NCI-H526 treated with DMSO at 0.1 percent for 48 hours (cell line): ENCODE data around the gene TIMM17B.
A peak's percentile ranks its signal among the peaks of the same experiment; 100 is the strongest.

Experiments
- DNase-seq: peaks from one replicate; lab custom pipeline; 2025; lab: John Stamatoyannopoulos, UW

The TIMM17B gene

DNA sequence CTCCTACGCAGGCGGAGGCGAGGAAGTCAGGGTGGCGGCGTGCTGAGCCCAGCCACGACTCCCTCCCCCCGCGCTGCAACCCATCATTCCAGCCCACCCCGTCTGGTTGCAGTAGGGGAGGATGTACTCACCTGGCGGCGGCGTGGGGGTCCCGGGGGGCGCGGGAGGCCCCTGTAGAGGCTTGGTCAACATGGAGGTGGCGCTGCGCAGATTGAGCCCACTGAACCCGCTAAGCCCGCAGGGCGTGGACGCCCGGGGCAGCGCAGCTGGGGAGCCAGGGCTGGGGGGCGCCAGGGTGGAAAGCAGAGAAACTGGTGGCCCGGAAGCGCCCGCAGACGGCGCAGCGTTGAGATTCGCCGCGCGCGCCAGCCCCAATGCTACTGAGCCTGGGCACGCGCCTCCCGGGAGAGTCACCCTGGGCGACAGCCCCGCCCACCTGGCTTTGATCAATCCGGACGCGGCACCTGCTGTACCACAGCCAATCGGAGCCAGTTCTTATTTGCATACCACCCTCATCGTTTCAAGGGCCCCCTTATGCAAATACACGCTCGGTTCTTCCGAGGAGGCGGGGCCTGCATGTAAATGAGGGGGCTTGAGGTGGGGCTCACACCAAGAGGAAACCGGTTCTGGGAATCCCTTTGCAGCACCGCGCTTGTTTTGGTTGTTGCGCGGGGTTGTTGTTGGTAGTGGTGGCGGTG, 21.2 kb upstream of the TIMM17B start, which contains the start of gene PIM2:
Gene PIM2, minus strand, starts transcription at position 382 of the 698 bp plus-strand sequence. Its CDS starts 190 bp downstream, at position 192.
- DNase-seq: peak; percentile 90

DNA sequence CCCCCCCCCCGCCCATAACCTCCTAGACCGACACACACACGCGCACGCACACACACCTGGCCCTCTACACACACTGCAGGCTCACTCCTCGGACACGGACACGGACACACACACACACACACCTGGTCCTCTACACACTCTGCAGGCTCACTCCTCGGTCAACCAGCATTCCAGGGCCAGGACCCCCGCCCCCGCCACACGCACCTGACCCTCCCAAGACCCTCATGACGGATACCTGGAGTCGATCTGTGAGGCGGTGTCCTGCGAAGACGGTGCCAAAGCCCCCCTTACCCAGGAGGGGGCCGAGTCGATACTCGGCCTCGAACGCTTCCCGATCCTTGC, 20.7 kb upstream of the TIMM17B start:
- DNase-seq: no peak

DNA sequence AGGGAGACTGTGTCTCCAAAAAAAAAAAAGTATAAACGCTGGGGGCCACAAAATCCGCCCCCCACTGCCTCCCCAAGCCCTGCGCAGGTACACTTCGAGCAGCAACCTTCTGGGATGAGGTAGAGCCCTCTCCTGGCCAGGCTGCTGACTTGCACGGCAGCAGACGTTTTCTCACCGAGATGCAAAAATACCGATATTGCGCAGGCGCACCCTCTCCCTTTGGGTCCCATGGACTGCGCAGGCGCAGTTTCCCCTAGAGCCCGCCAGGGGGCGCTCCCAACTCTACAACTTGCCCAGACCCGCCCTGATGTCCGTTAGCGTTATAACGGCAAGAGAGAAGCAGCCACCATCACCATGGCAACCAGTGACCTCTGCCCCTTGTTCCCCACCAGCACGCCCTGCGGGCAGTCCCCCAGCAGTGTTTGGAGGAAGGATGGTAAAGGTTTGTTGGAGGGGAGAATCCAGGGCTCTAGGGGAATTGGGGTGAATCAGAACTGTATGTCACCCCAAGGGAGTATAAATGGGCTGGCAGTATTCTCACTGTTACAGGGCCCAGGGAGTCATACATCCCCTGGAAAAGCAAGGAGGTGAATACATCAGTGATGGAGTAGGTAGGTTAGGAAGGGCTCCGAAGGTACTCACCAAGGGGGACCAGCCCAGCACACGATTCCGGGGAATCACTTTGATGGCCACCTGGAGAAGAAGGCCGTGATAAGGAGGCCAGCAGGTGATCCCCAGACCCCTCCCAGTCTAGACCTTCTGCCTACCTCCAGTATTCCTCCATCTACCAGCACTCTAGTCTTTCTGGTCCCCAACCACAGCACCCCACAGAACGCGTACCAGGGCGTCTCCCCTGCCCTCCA, 19.8 kb upstream of the TIMM17B start:
- DNase-seq: peak; percentile 82

DNA sequence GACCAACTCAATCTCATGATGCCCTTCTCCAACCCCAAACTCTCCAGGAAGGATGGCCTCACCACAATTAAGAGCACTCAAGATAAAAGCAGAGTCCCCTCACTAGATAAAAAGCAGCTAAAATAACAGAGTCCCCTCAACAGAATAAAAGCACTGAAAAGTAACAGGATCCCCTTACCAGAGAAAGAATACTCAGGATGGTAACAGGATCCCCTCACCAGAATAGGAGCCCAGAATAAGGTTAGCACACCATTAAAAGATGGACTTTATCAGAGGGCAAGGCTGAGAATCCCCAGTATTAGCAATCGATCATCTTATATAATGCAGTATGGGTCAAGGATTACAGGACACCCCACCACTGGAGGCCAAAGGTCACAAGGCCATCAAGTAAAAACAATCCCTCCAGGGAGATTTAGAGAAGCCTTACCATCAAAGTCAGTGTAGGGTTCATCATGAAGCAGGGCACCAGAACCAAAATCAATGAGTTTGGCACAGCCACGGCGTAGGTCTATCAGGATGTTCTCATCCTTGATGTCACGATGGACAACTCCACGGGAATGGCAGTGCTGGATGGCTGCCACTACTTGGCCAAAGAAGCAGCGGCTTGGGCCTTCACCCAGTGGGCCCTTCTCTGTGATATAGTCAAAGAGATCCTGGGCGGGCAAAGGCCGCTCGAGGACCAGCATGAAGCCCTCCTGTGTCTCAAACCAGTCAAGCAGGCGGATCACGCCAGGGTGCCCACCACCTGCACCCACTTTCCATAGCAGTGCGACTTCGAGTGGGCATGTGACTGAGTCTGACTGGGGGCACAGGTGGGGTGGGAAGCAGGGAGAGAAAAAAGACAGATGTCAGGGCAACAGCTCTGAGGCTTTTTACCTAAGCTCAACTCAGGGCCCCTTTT, 17.3 kb upstream of the TIMM17B start:
- DNase-seq: no peak

DNA sequence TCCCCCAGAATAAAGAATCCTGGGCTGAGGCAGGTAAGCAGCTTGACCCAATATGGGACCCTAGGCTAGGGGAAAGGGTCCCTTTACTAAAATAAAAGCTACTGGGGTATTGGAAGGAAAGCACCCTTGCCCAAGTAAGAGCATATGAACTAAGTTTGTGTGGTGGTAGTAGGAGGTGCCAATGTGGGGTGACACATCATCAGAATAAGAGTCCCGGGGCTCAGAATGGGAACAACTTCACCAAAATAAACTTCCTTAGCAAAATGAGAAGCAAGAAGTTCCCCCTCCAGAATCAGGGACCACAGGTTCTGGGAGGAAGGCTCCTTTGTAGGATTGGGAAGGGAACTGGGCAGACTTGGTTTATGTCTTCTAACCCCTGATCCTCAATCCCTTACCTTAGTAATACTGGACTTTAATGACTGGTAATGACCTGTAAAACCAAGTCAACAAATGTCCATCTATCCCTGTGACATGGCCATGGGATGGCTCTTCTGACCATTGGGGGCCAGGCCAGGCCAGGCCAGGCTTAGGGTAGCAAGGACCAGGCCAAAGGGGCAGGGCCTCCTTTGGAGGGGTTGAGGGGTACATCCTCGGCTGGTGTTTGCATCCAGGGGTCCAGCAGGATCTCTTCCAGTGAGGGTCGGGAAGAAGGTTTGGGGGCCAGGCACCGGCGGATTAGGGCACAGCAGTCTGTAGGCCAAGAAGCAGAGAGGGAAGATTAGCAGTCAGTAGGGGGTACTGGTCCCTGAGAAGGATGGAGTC, 16.2 kb upstream of the TIMM17B start:
- no peak for DNase-seq

DNA sequence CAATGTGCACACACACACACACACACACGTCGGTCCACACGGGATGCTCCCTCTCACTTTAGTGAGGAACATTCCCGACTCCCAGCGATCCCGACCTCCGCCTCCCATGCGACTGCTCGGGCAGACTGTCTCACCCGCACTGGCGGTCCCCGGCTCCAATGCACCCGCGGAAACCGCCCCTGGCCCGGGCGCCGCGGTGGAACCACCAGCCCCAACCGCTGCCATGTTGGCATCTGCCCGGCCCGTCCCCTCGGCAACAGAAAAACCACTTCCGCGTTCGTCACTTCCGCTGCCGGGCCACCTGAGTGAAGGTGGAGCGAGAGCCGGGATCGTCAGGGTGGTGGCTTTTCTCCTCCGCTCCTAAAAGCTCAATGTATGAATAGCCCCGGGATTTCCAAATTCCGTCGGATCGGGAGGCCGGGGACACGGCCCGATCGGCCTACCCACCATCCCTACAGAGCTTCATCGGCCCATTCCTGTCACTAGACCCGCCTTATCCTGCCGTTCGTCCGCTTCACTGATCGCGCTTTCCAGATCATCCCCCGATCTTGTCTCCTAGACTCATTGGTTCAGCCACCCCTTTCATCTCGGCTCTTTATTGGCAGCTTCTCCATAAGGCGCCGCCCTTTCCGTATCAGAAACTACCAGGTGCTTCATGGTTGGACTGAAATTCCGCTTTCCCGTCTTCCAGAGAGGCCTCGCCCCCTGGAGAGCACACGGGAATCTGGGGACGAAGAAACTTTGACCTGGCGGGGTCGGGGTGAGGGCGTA, 14.0 kb upstream of the TIMM17B start, which contains the start of gene SLC35A2:
Gene SLC35A2, minus strand, starts transcription at position 235 of the 771 bp plus-strand sequence. Its CDS starts 10 bp downstream, at position 225.
- DNase-seq: peak; percentile 85

DNA sequence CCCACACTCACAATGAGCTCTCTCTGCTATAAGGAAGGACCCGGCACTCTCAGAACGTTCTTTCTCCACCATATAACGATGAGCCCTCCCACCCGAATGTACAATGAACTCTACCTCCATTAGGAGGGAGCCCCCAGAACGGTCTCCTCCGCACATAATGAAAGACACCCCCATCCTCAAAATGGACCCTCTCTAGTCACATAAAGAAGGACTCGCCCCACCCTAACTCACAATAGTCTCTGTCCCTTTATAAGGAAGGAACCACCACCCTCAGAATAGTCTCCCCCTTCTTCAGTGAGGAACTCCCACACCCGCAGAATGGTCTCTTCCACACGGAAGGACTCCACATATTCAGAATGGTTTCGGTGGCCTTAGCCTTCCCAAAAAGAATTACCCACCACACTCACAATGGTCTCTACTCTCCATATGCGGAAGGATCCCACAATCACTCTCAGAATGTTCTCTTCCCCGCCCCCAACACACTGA, 13.4 kb upstream of the TIMM17B start:
- DNase-seq: no peak

DNA sequence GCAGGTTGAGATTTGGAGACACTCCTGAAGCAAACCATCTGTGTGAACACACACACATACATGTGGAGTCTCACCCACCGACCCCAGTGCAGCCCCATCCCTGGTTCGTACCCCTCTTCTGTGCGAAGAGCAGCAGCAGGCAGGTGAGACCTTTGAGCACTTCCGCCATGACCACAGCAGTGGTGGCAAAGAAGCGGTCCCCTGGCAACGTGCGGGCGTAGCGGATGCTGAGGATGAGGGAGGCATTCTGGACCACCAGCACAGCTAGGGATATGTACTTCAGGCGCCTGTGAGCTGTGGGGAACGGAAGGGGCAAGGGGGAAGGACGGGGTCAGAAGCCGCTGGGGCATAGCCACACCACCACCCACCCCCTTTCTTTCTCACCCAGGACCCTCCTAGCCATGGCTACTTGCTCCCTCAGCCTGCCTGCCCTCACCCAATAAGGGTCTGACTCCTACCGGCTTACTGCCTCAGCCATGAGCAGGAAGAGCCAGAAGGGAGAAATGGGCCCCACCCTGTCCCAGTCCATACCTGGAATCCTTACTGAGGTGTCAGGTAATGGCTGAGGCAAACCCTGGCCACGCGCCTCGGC, 12.2 kb upstream of the TIMM17B start:
- DNase-seq: no peak

DNA sequence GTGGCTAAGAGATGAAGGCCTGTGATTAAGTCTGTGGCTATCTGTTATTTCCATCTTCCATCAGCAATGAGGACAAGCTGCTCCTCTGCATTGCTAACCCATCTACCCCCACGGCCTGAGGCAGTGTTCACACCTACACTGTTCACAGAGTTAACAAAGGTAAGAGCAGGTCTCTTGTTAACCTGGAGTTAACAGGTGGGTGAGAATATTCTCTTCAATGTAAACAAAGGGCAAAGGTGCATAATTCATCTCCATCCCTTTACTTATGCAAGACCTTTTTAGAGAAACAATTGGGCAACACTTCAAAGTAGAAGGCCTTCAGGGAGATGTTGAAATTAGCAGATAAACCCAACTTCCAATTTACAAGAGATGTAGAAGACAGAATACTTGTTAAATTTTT, 11.0 kb upstream of the TIMM17B start:
- no peak for DNase-seq

DNA sequence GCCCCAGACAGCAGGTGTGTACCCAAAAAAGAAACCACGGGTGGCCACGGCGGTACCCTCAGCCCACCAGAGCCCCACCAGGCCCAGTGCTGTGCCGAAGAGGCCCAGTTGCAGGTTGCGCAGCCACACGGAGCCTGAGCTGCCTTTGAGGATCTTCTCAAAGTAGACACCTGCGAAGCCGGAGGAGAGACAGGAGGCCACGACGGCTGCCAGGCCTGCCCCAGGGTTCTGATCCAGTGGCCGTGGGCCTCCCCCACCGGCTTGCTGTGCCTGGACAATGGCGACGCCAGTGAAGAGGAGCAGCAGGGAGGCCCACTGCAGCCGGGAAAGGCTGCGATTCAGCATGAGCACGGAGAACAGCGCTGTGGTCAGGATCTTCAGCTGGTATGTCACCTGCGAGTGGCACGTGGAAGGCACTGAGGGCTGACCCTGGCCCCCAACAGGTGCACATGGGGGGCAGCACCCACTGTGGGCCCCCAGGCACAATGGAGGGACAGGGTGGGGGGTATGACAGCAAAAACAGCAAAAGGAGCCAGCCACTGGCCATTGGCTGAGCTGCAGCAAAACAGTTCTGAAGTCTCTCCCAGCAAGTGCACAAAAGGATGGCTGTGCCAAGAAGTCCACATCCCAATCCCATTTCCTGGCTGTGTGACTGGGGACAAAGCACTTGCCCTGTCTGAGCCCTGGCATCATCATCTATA, 7.7 kb upstream of the TIMM17B start:
- no peak for DNase-seq

DNA sequence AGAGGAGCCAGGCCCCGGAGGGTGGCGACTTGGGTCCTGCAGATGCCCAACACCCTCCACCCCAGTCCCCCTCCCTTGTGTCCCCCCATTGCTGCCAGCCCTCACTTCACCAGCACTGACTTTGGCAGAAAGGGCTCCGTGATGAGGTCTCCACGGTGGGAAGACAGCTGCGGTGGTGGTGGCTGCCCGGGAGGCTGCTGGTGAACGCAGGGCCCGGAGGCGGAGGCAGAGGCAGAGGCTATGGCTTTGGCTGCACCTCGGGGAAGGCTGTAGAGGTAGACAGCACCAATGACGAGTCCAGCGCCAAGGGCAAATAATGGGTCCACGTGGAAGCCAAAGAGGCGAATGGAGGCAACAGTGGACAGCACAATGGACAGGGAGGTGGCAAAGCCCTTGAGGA, 7.1 kb upstream of the TIMM17B start:
- DNase-seq: no peak

DNA sequence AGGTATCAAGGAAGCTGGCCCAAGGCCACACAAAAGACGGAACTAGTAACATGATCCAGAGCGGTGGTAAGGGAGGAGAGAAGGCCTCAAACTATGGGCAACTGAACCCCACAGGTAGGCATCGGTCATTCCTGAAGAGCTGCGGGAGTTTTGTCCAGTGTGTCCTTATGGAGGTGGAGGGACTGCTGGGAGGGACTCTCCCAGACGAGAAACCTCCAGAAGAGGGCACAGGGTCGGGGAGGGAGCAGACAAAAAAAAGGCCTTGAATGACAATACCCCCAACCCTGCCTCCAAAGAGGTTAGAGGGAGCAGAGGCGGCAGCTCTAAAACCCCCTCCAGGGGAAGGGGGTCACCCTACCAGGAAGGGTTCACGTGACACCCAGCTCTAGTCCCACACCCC, 6.6 kb upstream of the TIMM17B start:
- no peak for DNase-seq

DNA sequence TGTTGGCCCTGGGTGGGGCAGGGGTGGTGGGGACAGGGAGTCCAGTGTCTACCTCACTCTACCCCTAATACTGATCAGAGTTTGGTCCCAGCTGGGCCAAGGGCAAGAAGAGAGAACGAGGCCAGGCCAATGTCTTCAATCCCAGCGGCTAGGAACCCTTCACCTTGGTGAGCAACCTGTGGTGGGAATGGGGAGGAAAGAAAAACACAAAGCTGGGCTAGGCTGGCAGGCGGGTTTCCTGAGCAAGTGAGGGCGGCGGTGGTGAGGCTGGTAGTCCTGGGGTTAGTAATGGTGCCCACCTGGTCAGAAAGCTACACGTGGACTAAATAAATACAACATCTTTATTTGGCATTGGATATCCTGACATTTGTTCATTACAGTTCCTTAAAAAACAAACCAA, 5.7 kb upstream of the TIMM17B start:
- no peak for DNase-seq

DNA sequence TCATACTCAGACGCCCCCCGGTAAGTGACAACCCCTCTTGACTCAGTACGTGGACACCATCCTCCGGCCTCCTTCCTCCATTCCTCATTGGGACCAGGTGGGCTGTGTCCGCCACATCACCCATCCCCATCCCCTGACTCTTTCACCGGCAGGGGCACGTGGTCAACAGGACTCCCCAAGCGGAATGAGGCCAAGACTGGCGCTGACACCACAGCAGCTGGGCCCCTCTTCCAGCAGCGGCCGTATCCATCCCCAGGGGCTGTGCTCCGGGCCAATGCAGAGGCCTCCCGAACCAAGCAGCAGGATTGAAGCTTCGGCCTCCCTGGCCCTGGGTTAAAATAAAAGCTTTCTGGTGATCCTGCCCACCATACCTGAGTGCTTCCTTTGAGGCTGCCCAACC, 5.2 kb upstream of the TIMM17B start:
- no peak for DNase-seq

DNA sequence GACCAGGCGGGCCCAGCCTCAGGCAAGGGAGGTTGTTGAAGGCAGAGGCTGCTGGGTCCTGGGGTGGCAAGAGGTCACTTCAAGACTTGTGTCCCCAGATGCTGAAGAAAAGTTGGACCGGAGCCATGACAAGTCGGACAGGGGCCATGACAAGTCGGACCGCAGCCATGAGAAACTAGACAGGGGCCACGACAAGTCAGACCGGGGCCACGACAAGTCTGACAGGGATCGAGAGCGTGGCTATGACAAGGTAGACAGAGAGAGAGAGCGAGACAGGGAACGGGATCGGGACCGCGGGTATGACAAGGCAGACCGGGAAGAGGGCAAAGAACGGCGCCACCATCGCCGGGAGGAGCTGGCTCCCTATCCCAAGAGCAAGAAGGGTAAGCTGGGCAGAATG, 4.6 kb upstream of the TIMM17B start:
- DNase-seq: no peak

DNA sequence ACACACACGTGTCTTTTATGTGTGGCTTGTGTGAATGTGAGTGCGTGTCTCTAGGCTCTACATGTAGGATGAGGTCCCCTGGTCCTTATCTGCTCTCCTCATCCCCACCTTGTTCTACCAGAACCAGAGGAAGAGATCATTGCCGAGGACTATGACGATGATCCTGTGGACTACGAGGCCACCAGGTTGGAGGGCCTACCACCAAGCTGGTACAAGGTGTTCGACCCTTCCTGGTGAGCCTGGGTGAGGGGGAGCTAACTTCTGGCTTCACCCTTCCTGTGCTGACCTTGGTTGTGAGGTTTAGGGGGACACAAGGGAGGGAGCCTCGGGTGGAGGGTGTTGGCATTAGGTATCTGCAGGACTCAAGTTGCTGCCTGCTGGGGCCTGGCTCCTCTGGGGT, 3.5 kb upstream of the TIMM17B start:
- DNase-seq: no peak

DNA sequence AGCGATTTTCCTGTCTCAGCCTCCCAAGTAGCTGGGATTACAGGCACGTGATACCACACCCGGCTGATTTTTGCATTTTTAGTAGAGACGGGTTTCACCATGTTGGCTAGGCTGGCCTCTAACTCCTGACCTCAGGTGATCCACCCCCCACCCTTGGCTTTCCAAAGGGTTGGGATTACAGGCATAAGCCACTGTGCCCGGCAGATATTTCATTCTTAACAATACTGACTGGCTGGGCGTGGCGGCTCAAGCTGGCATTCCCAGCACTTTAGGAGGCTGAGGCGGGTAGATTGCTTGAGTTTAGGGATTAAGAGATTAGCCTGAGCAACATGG, 1.5 kb upstream of the TIMM17B start:
- no peak for DNase-seq

DNA sequence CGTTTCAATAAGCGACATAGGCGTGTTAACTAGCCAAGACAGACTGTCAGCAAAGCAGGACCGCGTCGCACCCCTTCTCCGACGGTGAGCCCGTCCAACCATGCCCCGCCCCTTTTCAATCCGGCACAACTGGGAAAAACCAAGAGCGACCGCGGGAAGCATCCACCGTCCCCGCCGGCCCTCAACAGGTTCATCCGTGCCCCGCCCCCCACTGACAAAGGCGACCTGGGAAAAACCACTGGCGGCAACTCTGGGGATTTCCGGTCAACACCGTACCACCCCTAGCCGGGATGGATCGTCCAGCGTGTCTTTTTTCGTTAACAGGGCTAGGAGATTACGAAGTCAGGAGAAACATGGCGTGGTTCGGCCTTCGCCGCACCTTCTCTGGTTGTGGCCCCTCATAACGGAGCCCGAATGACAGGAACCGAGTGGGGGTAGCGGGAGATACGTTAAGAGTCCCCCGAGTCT, 377 bp downstream of the TIMM17B start:
- peak; percentile 78 for DNase-seq

DNA sequence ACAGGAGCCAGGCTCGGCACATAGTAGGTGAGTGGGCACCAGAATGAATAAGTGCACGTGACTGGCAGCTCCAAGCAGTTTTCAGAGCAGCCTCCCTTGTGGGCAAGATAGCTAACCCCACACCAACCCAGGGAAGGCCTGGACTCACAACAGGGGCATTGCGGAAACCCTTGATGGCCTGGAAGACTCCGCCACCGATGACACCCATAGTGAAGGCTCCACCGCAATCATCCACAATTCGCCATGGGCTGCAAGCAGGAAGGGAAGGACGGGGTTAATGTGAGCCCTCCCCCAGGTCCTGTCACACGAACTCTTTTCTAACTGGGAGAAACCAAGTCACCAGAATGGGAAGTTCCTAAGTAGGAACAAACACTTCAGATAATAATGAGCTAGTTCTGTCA, 957 bp downstream of the TIMM17B start:
- DNase-seq: peak; percentile 43

DNA sequence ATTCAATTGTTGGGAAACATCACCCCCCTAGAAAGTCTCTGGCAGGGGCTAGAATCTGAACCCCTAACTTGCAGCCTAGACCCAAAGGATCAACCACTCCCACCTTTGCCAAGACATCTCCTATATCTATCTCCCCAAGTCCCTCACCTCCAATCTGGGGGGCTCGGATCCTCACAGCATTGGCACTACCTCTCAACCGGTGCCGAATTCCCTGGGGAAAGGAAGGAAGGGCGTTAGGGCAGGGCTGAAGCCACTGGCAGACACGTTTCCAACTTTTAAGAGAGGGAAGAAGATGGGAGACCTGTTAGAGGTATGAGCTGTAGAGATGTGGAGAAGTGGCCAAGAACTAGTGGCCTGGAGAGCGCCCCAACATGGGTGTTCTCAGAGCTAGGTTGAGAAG, 2.7 kb downstream of the TIMM17B start:
- DNase-seq: no peak
